ENCODE data around the gene SLCO2A1. TPM values are rescaled to one million over a fixed set of nuclear protein-coding genes. Genes with fewer than 3 reads are reported as not detected.

Gene SLCO2A1
- polyA plus RNA-seq, 12 donors = 1.0 to 25.6 (median 1.6) TPM; not detected in 2

- DNase-seq = no peak
Observed at GRCh38 chr3:133899311-133899710, 130.4 kb downstream of the SLCO2A1 start.

- no peak for DNase-seq
Observed at GRCh38 chr3:133897547-133897946, 132.2 kb downstream of the SLCO2A1 start.

- DNase-seq = peak; percentile 22
Observed at GRCh38 chr3:133896002-133896761, 133.5 kb downstream of the SLCO2A1 start.

- DNase-seq = peak; percentile 43
Observed at GRCh38 chr3:133895208-133896001, 134.3 kb downstream of the SLCO2A1 start, which contains the start of gene RAB6B. TSS of gene RAB6B (minus strand) at chr3:133895882. CDS start at chr3:133895466, 416 bp downstream.

GRCh38 chr3:133894353-133895207, 135.1 kb downstream of the SLCO2A1 start:
- DNase-seq = no peak

GRCh38 chr3:133893683-133894352, 135.9 kb downstream of the SLCO2A1 start:
- DNase-seq = no peak

- DNase-seq = no peak
Observed at GRCh38 chr3:133892541-133893231, 137.0 kb downstream of the SLCO2A1 start.

- DNase-seq = no peak
Observed at GRCh38 chr3:133891662-133892378, 137.9 kb downstream of the SLCO2A1 start.

GRCh38 chr3:133890972-133891644, 138.6 kb downstream of the SLCO2A1 start:
- DNase-seq = no peak

GRCh38 chr3:133890037-133890436, 139.7 kb downstream of the SLCO2A1 start:
- no peak for DNase-seq

GRCh38 chr3:133888726-133889340, 140.9 kb downstream of the SLCO2A1 start:
- no peak for DNase-seq

- DNase-seq = no peak
Observed at GRCh38 chr3:133887803-133888703, 141.7 kb downstream of the SLCO2A1 start.

GRCh38 chr3:133887074-133887802, 142.5 kb downstream of the SLCO2A1 start:
- no peak for DNase-seq

- no peak for DNase-seq
Observed at GRCh38 chr3:133886031-133886722, 143.5 kb downstream of the SLCO2A1 start.

GRCh38 chr3:133884887-133885711, 144.6 kb downstream of the SLCO2A1 start:
- DNase-seq = no peak

All from muscle of arm (tissue), 12 donors.